ENCODE results near the gene SGIP1. TPM values are rescaled to one million over a fixed set of nuclear protein-coding genes. Genes with fewer than 3 reads are reported as not detected.
A peak's percentile ranks its signal among the peaks of the same experiment; 100 is the strongest.

SGIP1 gene
- total RNA-seq, 1 experiment from 2014 or later, result not detected

- BruUV-seq (replicated peaks), result no TSS peak
- Mint-ChIP-seq H3K9me3 (ENCODE audit: low read depth, unreplicated experiment) (no peaks in the 10 kb centered on the region), H3K36me3 (ENCODE audit: insufficient read depth, unreplicated experiment) (no peaks in the 10 kb centered on the region), H3K27ac (ENCODE audit: unreplicated experiment) (no peak overlapping the region), H3K27me3 (ENCODE audit: unreplicated experiment) (no peaks in the 10 kb centered on the region), H3K4me1 (ENCODE audit: low read depth, unreplicated experiment) (no peaks in the 10 kb centered on the region), H3K4me3 (ENCODE audit: low read depth, unreplicated experiment) (no peak overlapping the region)
- intact Hi-C loops (cut with micrococcal nuclease; ENCODE audit: unreplicated experiment), result loop anchor here (1.0 to 5.0 kb wide), 6 partner anchors 167 to 737 kb away; no protein-coding TSS in a partner anchor
- DNase-seq, result peak; percentile 61
- peak; percentile 65 for TF ChIP-seq CTCF (IDR thresholded peaks at IDR 0.05; ENCODE audit: unreplicated experiment)
- CTCF ChIA-PET, result interaction anchor here (0.5 to 2.8 kb wide), 7 partner anchors 77 to 446 kb away, joined by 3 to 27 read pairs (median 4); partner anchors contain the start of genes DNAI4 and MIER1
Observed at GRCh38 chr1:66764994-66765578, 231.1 kb downstream of the SGIP1 start.

GRCh38 chr1:66767626-66768025 is 233.7 kb downstream of the SGIP1 start:
- Mint-ChIP-seq H3K36me3 (ENCODE audit: insufficient read depth, unreplicated experiment) (no peaks in the 10 kb centered on the region), H3K4me3 (ENCODE audit: low read depth, unreplicated experiment) (no peak overlapping the region), H3K27me3 (ENCODE audit: unreplicated experiment) (no peaks in the 10 kb centered on the region), H3K9me3 (ENCODE audit: low read depth, unreplicated experiment) (no peaks in the 10 kb centered on the region), H3K4me1 (ENCODE audit: low read depth, unreplicated experiment) (no peaks in the 10 kb centered on the region), H3K27ac (ENCODE audit: unreplicated experiment) (no peak overlapping the region)
- CTCF ChIA-PET, result interaction anchor here (0.7 kb wide), 1 partner anchor 646 kb away, joined by 3 read pairs; no protein-coding TSS in a partner anchor
- DNase-seq, result no peak
- no TSS peak for BruUV-seq (replicated peaks)
- TF ChIP-seq CTCF (IDR thresholded peaks at IDR 0.05; ENCODE audit: unreplicated experiment), result no peak
- intact Hi-C loops (cut with micrococcal nuclease; ENCODE audit: unreplicated experiment), result loop anchor here (5.0 kb wide), 4 partner anchors 165 to 735 kb away; no protein-coding TSS in a partner anchor

- Mint-ChIP-seq H3K27me3 (ENCODE audit: unreplicated experiment) (no peaks in the 10 kb centered on the region), H3K4me3 (ENCODE audit: low read depth, unreplicated experiment) (no peak overlapping the region), H3K9me3 (ENCODE audit: low read depth, unreplicated experiment) (no peaks in the 10 kb centered on the region), H3K4me1 (ENCODE audit: low read depth, unreplicated experiment) (no peaks in the 10 kb centered on the region), H3K36me3 (ENCODE audit: insufficient read depth, unreplicated experiment) (no peaks in the 10 kb centered on the region), H3K27ac (ENCODE audit: unreplicated experiment) (no peak overlapping the region)
- BruUV-seq (replicated peaks), result no TSS peak
- intact Hi-C loops (cut with micrococcal nuclease; ENCODE audit: unreplicated experiment), result loop anchor here (5.0 kb wide), 4 partner anchors 163 to 733 kb away; no protein-coding TSS in a partner anchor
- no peak for DNase-seq
- CTCF ChIA-PET, result no interaction called here
- TF ChIP-seq CTCF (IDR thresholded peaks at IDR 0.05; ENCODE audit: unreplicated experiment), result no peak
Observed at GRCh38 chr1:66768965-66769364, 235.0 kb downstream of the SGIP1 start.

GRCh38 chr1:66769512-66770229 is 235.7 kb downstream of the SGIP1 start:
- BruUV-seq (replicated peaks), result no TSS peak
- no peak for TF ChIP-seq CTCF (IDR thresholded peaks at IDR 0.05; ENCODE audit: unreplicated experiment)
- H3K9me3 Mint-ChIP-seq (ENCODE audit: low read depth, unreplicated experiment), result no peaks in the 10 kb centered on the region
- CTCF ChIA-PET, result no interaction called here
- H3K27me3 Mint-ChIP-seq (ENCODE audit: unreplicated experiment), result no peaks in the 10 kb centered on the region
- no peaks in the 10 kb centered on the region for H3K4me1 Mint-ChIP-seq (ENCODE audit: low read depth, unreplicated experiment)
- H3K4me3 Mint-ChIP-seq (ENCODE audit: low read depth, unreplicated experiment), result no peak overlapping the region
- no peaks in the 10 kb centered on the region for H3K36me3 Mint-ChIP-seq (ENCODE audit: insufficient read depth, unreplicated experiment)
- intact Hi-C loops (cut with micrococcal nuclease; ENCODE audit: unreplicated experiment), result loop anchor here (5.0 kb wide), 4 partner anchors 163 to 733 kb away; no protein-coding TSS in a partner anchor
- DNase-seq, result no peak
- H3K27ac Mint-ChIP-seq (ENCODE audit: unreplicated experiment), result no peak overlapping the region
